AG20443 (cell line): Measurements from ENCODE around the gene USP5.
"Not testable (repeated sequence)": the region's sequence is repeated elsewhere in the genome, so short reads cannot be mapped to it uniquely, and the experiment has no call there.

Source experiments
- DNase-seq: peaks from one replicate; pipeline ENCODE4 v3.0.0; 2012; ENCODE audit warnings: low spot score, mixed read lengths

USP5 gene

DNA sequence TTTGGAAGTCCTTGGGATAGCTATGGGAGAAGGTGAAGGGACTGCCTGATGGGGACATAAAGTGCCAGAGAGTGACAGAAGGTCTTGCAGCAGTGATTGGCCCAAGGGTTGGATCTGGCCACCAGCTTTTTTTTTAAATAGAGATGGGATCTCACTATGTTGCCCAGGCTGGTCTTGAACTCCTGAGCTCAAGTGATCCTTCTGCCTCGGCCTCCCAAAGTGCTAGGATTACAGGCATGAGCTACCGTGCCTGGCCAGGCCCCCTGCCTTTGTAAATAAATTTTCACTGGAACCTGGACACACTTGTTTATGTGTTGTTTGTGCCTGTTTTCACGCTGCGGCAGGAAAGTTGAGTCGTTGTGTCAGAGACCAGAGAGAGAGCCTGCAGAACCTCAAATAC lies 13.4 kb downstream of the USP5 start:
- DNase-seq = not testable (repeated sequence)

DNA sequence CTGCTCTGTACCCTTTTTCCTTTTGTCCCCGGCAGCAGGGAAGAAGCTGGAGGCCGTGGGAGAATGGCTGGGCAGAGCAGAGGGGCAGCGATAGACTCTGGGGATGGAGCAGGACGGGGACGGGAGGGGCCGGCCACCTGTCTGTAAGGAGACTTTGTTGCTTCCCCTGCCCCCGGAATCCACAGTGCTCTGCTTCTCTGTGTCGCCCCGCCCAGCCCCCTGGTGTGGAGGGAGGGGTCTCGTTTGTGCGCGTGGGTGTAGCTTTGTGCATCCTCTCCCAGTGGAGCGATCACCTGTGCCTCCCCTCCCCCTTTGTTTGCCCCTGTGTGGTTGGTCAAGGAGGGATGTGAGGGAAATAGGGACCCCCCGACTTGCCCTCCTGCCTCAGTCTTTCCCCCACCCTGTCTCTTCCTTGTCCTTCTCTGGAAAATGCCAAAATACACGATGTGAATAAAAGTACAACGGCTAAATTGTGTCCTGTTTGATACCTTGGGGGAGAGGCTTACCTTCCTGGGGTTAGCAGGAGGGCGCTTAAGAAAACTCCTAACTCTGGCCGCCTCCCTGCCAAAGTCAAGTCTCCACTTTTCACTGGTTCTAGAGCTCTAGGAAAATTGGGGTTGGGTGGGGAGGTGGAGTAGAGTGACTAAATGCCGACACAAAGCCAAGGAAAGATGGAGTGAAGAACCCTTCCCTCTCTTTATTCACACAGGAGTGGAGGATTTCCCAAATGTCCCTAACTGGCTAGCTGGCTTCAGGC lies 14.4 kb downstream of the USP5 start:
- no peak for DNase-seq

DNA sequence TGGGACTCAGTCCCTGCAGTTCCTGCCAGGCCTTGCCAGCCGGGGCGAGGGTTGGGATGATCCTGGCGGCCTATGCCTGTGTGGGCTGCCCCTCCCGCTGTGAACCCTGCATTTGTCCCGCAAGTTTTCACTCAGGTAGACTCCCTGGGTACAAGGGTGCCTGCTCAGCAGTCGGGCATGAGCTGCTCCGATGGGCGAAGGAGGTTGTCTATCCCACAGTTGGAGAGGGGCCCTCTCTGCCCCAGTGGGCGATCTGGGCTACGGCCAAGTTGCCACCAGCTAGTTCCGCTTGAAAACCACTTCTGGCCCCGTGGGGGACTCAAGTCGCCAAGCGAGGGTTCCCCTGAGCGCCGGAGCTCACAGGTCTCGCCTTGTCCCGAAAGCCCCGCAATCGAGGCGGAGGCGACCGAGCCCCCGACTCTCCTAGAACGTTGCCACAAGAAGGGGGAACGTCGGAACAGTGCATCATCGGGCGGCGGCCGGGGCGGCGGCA lies 15.0 kb downstream of the USP5 start:
- DNase-seq = peak; percentile 38

DNA sequence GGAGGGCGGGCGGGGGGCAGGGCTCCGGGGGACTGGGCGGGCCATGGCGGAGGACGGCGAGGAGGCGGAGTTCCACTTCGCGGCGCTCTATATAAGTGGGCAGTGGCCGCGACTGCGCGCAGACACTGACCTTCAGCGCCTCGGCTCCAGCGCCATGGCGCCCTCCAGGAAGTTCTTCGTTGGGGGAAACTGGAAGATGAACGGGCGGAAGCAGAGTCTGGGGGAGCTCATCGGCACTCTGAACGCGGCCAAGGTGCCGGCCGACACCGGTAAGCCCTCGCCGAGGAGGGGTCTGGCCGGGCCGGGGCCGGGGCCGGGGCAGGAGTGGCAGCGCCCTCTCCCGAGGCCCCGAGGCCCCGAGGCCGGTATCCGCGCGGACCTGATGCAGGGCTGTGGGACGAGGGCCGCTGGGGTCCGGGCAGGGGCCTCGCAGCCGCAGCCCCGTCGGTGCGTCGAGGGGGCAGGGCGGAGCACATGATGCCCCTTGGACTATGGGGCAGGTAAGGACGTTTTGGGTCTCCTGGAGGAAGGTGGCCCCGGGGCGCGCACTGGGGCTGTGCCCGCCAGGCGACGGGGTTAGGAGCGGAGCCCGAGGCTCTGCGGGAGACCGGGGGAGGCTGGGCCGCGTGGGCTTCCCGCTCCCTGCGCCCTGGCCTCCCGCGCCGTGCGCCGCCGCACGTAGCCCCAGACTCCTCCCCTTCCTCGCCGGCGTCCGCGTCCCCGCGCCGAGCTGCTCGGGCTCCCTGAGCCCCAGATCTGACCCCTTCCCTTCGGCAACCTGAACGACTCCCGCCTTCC lies 15.7 kb downstream of the USP5 start, which contains the start of gene TPI1:
TSS of gene TPI1 (plus strand) at position 119 of the 798 bp plus-strand sequence. CDS start at position 155, 36 bp downstream.
- peak; percentile 96 for DNase-seq

DNA sequence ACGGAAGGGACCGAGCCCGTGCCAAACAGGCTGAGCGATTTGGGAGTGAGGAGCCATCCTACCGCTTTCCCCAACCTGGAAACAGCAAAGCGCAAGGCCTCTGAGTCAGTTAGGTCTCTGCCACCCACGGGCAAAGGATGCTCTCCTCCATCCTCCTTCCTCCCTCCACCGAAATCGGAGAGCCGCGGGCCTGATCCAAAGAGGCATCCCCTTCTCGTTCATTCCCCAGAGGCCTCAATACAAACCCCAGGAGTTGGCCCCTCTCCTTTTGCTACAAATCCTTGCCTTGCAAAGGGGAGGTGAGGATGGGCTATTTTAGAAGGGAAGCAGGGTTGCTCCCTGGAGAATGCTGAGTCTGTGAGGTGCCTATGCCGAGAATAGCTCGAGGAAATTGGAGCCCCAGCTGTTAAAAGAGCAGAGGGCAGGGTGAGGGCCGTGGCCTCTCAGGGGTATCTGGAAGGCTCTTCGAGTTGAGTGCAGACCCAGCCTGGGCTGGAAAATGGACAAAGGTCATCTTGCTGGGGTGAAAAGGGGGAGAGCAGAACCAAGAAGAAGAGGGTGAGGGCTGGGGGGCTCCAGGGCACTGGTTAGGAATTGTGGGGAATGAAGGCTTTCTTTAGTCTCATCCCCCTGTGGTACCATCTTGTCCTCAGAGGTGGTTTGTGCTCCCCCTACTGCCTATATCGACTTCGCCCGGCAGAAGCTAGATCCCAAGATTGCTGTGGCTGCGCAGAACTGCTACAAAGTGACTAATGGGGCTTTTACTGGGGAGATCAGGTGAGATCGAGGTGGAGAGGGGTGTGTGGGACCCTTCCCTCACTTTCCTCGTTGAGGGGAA lies 16.5 kb downstream of the USP5 start:
- no peak for DNase-seq

DNA sequence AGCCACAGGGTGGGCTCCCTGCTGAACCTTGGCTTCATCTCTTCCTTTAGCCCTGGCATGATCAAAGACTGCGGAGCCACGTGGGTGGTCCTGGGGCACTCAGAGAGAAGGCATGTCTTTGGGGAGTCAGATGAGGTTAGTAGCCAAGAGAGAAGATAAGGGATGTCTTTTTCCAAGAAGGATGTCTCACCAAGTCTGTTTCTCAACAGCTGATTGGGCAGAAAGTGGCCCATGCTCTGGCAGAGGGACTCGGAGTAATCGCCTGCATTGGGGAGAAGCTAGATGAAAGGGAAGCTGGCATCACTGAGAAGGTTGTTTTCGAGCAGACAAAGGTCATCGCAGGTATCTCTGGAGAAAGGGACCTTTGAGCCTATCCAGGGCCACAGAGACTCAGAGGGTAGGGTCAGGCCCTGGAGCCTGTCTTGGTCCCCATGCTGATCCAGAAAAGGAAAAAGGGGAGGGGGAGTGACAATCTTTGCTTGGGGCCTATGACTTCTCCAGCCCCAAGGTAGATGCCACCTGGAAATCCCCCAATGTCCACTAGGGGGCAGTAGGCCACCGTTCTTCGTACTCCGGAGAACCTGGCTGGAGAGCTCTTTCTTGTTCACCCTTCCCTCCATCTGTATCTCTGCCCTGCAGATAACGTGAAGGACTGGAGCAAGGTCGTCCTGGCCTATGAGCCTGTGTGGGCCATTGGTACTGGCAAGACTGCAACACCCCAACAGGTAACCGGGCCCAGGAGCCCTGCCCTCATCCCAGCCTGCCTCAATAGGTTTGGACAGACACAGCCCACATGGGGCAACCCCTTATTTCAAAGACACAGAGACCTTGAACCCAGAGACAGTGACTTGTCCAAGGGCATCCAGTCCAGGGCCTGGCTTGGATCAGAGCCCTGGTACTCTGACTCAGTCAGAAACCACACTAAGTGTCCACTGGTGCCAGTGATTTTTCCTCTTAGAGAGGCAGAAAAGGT lies 17.4 kb downstream of the USP5 start:
- DNase-seq = peak; percentile 68

DNA sequence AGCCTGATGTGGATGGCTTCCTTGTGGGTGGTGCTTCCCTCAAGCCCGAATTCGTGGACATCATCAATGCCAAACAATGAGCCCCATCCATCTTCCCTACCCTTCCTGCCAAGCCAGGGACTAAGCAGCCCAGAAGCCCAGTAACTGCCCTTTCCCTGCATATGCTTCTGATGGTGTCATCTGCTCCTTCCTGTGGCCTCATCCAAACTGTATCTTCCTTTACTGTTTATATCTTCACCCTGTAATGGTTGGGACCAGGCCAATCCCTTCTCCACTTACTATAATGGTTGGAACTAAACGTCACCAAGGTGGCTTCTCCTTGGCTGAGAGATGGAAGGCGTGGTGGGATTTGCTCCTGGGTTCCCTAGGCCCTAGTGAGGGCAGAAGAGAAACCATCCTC lies 18.4 kb downstream of the USP5 start:
- not testable (repeated sequence) for DNase-seq

DNA sequence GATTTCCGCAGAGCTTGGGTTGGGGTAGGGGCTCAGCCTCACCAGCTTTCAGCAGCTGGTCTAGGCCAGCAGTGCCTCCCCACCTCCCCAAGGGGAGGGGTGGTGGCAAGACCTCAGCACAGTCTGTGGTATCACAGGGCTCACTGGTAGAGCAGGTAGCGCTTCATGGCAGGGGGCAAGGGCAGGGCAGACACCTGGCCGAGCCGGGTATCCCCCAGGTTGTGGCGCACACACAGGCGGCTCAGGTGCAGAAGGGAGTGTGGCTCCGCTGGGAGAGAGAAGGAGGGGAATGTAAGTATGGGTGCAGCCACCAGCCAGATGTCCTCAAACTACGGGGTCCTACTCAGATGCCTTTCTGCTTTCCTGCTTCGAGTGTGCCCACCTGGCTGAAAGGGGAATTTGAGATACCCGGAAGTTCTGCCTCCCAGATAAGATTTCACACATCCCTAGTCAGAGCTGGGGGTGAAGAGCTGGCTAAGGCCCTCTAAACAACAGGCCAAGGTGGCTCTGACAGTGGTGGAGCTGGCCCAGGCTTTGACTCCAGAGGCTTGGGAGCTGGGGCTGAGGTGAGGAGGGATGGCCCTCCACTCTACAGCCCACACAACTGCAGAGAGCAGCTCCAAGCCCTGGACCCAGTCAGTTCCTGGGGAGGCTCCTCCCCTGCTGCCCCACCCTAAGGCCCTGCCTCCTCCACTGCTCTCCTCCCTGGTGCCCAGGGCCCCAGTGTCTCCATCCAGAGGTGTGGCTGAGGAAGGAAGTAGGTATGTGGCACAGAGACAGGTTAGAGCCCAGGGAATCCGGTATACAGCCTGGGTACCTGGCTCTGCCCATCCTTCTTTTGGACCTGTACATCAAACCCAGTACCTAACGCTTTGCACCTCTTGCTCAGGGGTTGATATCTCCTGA lies 19.4 kb downstream of the USP5 start:
- peak; percentile 51 for DNase-seq

DNA sequence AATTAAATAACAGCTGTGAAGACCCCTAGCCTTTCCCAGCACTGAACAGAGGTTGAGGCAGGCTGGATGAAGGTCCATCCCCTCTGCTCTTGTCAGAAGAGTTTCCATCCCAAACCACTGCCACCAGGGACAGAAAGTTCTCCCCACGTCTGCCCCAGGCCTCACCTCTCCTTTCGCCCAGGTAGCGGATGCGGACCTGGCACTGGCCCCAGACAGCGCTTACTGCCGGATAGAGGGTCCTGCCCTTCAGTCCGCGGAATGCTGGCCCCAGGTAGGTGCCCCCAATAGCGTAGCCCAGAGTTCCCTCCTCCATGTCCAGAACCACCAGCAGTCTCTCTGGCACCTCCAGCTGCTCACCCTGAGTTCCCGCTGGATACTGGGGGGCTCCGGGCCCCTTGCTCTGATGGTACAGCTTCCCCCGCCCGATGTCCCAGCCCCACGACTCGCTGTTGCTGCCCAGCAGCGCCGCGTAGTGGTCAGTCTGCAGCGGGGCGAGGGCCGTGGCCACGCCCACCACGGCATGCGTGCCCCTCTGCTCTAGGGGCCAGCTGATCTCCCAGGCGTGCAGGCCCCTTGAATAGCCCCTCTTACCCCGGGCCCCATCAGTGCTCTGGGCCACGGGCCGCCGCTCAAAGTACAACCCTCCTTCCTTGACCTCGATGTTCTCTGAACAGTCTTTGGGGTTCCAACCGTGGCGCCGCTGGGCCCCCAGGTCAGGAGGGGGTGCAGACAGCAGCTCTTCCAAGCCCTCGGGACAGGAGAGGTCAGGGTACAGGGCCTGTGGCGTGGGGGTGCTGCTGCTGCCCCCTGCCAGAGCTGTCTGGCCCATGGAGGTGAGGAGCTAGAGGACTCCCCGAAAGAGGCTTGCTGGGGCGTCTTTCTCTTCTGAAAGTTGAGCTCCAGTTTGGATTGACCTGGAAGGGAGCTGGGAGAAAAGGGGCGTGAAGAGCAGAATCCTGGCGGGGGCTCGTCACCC lies 20.4 kb downstream of the USP5 start:
- peak; percentile 89 for DNase-seq

DNA sequence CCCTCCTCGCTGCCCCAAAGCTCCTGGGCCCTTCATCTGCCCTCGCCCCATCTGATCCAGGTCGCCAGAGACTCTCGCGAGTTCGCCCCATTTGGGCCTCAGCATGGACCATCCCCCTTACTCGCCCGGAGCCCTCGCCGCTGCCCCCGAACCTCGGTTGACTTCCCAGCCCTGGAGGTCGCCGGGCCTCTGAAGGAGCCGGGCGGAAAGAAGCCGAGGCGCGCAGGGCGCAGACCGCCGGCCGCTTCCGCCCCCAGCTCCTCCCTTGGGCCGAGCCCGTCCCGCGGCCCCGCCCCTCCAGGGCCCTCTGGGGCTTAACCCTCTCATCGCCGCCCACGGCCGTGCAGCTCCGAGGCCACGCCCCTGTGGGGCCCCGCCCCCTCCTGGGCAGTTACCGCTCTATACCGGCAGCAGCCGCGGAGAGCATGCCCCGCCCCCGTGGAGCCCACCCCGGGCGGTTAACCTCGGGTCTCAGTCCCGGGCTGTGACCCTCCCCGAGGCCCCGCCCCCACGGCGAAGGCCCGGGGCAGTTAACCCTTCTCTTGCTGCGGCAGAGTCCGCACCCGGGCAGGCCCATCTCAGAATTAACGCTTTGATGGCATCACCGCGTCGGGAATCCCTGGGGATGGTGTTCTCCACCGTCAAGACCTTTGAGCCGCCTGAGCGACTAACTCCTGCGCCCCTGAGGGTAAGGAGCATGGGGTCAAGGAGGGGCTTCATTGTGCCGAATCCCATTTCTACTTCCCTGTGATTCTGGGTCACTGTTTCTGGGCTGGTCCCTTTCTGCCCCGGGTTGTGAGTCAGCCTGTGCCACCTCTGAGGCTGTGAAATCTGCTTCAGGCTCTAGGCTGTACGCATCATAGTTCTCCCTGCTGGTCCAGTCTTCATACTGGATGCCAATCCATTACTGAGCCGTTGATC lies 21.4 kb downstream of the USP5 start, which contains the start of gene SPSB2:
TSS of gene SPSB2 (minus strand) at position 210 of the 921 bp plus-strand sequence. CDS start 402 bp downstream, outside the sequence.
- peak; percentile 97 for DNase-seq

DNA sequence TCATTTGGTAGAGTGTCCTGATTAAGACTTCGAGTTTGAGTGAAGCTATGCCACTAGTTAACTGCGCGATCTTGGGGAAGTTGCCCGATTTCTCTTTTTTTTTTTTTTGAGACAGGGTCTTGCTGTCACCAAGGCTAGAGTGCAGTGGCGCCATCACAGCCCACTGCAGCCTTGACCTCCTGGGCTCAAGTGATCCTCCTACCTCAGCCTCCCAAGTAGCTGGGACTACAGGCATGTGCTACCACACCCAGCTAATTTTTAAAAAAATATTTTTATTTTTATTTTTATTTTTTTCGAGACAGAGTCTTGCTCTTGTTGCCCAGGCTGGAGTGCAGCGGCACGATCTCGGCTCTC lies 22.0 kb downstream of the USP5 start:
- not testable (repeated sequence) for DNase-seq

DNA sequence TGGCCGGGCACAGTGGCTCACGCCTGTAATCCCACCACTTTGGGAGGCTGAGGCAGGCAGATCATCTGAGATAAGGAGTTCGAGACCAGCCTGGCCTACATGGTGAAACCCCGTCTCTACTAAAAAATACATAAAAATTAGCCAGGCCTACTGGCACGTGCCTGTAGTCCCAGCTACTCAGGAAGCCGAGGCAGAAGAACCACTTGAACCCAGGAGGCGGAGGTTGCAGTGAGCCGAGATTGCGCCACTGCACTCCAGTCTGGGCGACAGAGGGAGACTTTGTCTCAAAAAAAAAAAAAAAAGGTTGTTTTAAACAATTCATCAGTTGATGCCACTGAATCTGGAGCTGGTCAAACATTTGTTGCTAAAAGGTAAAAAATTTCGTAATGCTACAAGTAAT lies 27.9 kb downstream of the USP5 start:
- DNase-seq = not testable (repeated sequence)

DNA sequence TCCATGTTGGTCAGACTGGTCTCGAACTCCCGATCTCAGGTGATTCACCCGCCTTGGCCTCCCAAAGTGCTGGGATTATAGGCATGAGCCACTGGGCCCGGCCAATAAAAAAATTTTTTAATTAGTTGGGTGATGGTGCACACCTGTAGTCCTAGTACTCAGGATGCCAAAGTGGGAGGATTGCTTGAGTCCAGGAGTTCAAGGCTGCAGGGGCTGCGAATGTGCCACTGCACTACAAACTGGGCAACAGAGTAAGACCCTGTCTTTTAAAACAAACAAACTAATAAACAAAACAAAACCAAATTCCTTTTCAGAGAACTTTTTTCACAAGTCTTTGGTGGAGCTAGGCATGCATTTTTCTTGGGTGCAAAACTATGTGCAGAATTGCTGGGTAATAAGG lies 31.3 kb downstream of the USP5 start:
- DNase-seq = no peak

DNA sequence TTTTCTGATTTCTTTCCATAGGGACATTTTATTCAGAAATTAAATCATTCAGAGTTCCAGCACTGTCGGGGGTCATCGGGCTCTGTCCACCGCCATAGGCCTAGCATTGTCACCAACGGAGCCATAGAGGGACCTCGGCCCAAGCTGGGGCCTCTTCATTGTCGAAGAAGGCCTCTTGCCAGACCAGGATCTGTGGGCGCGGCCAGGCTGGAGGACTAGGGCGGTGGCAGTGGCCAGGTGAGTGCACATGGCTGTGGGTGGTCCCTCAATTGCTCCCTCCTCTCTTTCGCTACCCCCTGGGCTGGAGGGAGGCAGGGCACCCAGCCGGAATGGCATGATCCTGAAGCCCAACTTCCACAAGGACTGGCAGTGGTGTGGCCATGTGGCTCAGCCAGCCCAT lies 31.7 kb downstream of the USP5 start:
- no peak for DNase-seq

DNA sequence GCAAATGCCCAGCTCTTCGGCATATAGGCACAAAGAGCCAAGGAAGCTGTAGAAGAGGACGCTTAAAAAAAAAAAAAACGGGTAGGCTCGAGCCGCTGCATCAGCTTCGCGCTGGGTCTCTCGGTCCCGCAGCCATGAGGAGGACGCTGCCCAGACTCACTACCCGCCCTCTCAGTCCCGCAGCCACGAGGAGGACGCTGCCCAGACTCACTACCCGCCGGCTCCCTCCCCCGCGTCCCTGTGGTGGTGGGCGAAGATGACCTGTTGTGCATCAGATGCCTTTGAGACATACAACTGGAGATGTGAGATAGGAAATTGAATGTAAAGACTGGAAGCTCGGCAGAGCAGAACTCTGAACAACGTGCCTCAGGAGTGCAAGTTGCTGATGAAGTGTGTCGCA lies 32.6 kb downstream of the USP5 start:
- DNase-seq = no peak

DNA sequence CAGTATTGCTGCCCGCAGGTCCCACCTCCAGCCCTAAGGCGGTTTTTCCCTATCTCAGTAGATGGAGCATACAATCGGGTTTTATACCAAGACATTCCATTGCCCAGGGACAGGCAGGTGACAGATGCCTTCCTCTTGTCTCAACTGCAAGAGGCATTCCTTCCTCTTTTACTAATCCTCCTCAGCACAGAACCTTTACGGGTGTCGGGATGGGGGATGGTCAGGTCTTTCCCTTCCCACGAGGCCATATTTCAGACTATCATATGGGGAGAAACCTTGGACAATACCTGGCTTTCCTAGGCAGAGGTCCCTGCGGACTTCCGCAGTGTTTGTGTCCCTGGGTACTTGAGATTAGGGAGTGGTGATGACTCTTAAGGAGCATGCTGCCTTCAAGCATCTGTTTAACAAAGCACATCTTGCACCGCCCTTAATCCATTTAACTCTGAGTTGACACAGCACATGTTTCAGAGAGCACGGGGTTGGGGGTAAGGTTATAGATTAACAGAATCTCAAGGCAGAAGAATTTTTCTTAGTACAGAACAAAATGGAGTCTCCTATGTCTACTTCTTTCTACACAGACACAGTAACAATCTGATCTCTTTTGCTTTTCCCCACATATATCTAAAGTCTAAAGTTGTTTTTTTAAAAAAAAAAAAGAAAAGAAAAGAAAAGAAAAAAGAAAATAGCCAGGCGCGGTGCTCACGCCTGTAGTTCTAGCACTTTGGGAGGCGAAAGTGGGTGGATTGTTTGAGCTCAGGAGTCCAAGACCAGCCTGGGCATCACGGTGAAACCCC lies 34.5 kb downstream of the USP5 start:
- not testable (repeated sequence) for DNase-seq

DNA sequence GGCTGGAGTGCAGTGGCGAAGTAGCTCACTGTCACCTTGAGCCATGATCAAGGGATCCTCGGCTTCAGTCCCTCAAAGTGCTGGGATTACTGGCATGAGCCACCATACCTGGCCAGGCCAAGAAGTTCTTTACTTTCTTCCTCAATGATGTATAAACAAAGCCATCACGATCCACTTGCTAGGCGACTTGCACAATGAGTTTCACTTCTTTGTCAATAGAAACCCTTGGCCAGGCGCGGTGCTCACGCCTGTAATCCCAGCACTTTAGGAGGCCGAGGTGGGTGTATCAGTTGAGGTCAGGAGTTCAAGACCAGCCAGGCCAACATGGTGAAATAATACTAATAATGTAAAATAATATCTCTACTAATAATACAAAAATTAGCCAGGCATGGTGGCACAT lies 35.5 kb downstream of the USP5 start:
- DNase-seq = no peak
